ENCODE data around the gene ZNF358.
"Not testable (repeated sequence)": the region's sequence is repeated elsewhere in the genome, so short reads cannot be mapped to it uniquely, and the experiment has no call there.

The ZNF358 gene

GRCh38 chr19:7534531-7535046, 18.7 kb downstream of the ZNF358 start:
- H3K4me1 ChIP-seq (ENCODE audit: control insufficient read depth, low read length), result peaks cover 16% of the 10 kb centered on the region
- peak overlapping the region; percentile 85 for H3K4me2 ChIP-seq (ENCODE audit: low read length)
- TF ChIP-seq EZH2phosphoT487 (IDR thresholded peaks at IDR 0.05; ENCODE audit: borderline replicate concordance, low read length) (no peak), CTCF (IDR thresholded peaks at IDR 0.05; ENCODE audit: low read depth, low read length, poor library complexity, severe bottlenecking) (no peak)
- peak overlapping the region; percentile 98 for H3K4me3 ChIP-seq (ENCODE audit: low read length)
- no peaks in the 10 kb centered on the region for H4K20me1 ChIP-seq (ENCODE audit: control insufficient read depth, insufficient read depth, low read depth, low read length)
- peaks cover 3% of the 10 kb centered on the region; the same call in 1 of the 2 replicates for H3F3A ChIP-seq (ENCODE audit: control insufficient read depth, insufficient read depth)
- no peaks in the 10 kb centered on the region for H3K9me3 ChIP-seq (ENCODE audit: control insufficient read depth, insufficient read depth, low read length)
- peaks cover 10% of the 10 kb centered on the region for H3K36me3 ChIP-seq (ENCODE audit: control insufficient read depth, low read length)
- H3K27ac ChIP-seq (ENCODE audit: low read depth, low read length), result no peak overlapping the region
- no peaks in the 10 kb centered on the region for H3K9me2 ChIP-seq (replicated peaks; ENCODE audit: control insufficient read depth, low read length)
- H3K27me3 ChIP-seq (ENCODE audit: control insufficient read depth, low read length), result no peaks in the 10 kb centered on the region
- H3K79me2 ChIP-seq (ENCODE audit: control insufficient read depth, low read length), result peaks cover 3% of the 10 kb centered on the region; the same call in 1 of the 2 replicates

GRCh38 chr19:7535047-7535997, 19.4 kb downstream of the ZNF358 start, which contains the start of gene PNPLA6:
Gene PNPLA6 (plus strand): TSS chr19:7535717. CDS start chr19:7535789, 72 bp downstream.
- no peak within 1 kb of the TSS for H3K27ac ChIP-seq (ENCODE audit: low read depth, low read length)
- H3K4me3 ChIP-seq (ENCODE audit: low read length), result peak within 1 kb of the TSS; percentile 98
- peaks cover 3% of the 10 kb centered on the region; the same call in 1 of the 2 replicates for H3K79me2 ChIP-seq (ENCODE audit: control insufficient read depth, low read length)
- TF ChIP-seq EZH2phosphoT487 (IDR thresholded peaks at IDR 0.05; ENCODE audit: borderline replicate concordance, low read length), result no peak
- peak; percentile 16 for TF ChIP-seq CTCF (IDR thresholded peaks at IDR 0.05; ENCODE audit: low read depth, low read length, poor library complexity, severe bottlenecking)
- H3K9me3 ChIP-seq (ENCODE audit: control insufficient read depth, insufficient read depth, low read length), result no peaks in the 10 kb centered on the region
- H3K27me3 ChIP-seq (ENCODE audit: control insufficient read depth, low read length), result no peaks in the 10 kb centered on the region
- H3K9me2 ChIP-seq (replicated peaks; ENCODE audit: control insufficient read depth, low read length), result no peaks in the 10 kb centered on the region
- H4K20me1 ChIP-seq (ENCODE audit: control insufficient read depth, insufficient read depth, low read depth, low read length), result no peaks in the 10 kb centered on the region
- peaks cover 15% of the 10 kb centered on the region for H3K36me3 ChIP-seq (ENCODE audit: control insufficient read depth, low read length)
- peaks cover 16% of the 10 kb centered on the region for H3K4me1 ChIP-seq (ENCODE audit: control insufficient read depth, low read length)
- peak within 1 kb of the TSS; percentile 85 for H3K4me2 ChIP-seq (ENCODE audit: low read length)
- H3F3A ChIP-seq (ENCODE audit: control insufficient read depth, insufficient read depth), result peaks cover 3% of the 10 kb centered on the region; the same call in 1 of the 2 replicates

- Histone ChIP-seq H3F3A (ENCODE audit: control insufficient read depth, insufficient read depth) (peaks cover 3% of the 10 kb centered on the region; the same call in 1 of the 2 replicates), H3K9me3 (ENCODE audit: control insufficient read depth, insufficient read depth, low read length) (no peaks in the 10 kb centered on the region), H4K20me1 (ENCODE audit: control insufficient read depth, insufficient read depth, low read depth, low read length) (no peaks in the 10 kb centered on the region), H3K27me3 (ENCODE audit: control insufficient read depth, low read length) (no peaks in the 10 kb centered on the region), H3K4me1 (ENCODE audit: control insufficient read depth, low read length) (peaks cover 16% of the 10 kb centered on the region), H3K27ac (ENCODE audit: low read depth, low read length) (no peak overlapping the region), H3K4me2 (ENCODE audit: low read length) (peak overlapping the region; percentile 85), H3K36me3 (ENCODE audit: control insufficient read depth, low read length) (peaks cover 19% of the 10 kb centered on the region), H3K9me2 (replicated peaks; ENCODE audit: control insufficient read depth, low read length) (no peaks in the 10 kb centered on the region), H3K79me2 (ENCODE audit: control insufficient read depth, low read length) (peaks cover 3% of the 10 kb centered on the region; the same call in 1 of the 2 replicates), H3K4me3 (ENCODE audit: low read length) (peak overlapping the region; percentile 98)
- TF ChIP-seq CTCF (IDR thresholded peaks at IDR 0.05; ENCODE audit: low read depth, low read length, poor library complexity, severe bottlenecking) (no peak), EZH2phosphoT487 (IDR thresholded peaks at IDR 0.05; ENCODE audit: borderline replicate concordance, low read length) (no peak)
Observed at GRCh38 chr19:7535998-7536695, 20.2 kb downstream of the ZNF358 start.

- H4K20me1 ChIP-seq (ENCODE audit: control insufficient read depth, insufficient read depth, low read depth, low read length); H3F3A ChIP-seq (ENCODE audit: control insufficient read depth, insufficient read depth); H3K9me3 ChIP-seq (ENCODE audit: control insufficient read depth, insufficient read depth, low read length); H3K27me3 ChIP-seq (ENCODE audit: control insufficient read depth, low read length); H3K4me3 ChIP-seq (ENCODE audit: low read length); H3K9me2 ChIP-seq (replicated peaks; ENCODE audit: control insufficient read depth, low read length); H3K27ac ChIP-seq (ENCODE audit: low read depth, low read length); H3K4me2 ChIP-seq (ENCODE audit: low read length); H3K79me2 ChIP-seq (ENCODE audit: control insufficient read depth, low read length): not testable (repeated sequence)
- peaks cover 11% of the 10 kb centered on the region for H3K4me1 ChIP-seq (ENCODE audit: control insufficient read depth, low read length)
- peaks cover 23% of the 10 kb centered on the region for H3K36me3 ChIP-seq (ENCODE audit: control insufficient read depth, low read length)
Observed at GRCh38 chr19:7538990-7539389, 23.1 kb downstream of the ZNF358 start.

All from DOHH2 (cell line).